Central memory CD8-positive, alpha-beta T cell (primary cell): ENCODE measurements around the gene NCF2.

ENCODE experiments used
- ATAC-seq: fragments of 150-1000 bp; cut with Tn5 transposase; replicated peaks from 2 replicates; pipeline ENCODE4 v1.10.0; 2022; ENCODE audit warnings: mild to moderate bottlenecking, moderate FRiP score, moderate number of reproducible peaks; ENCODE audit not compliant: poor library complexity, severe bottlenecking; ENCODE audit errors: extremely low read depth
- DNase-seq, 2 donors: peaks; one replicate each; pipeline ENCODE4 v3.0.0; 2021; ENCODE audit warnings: low spot score in 2 of 2
- H3K27ac Mint-ChIP-seq: one replicate; pipeline ENCODE4 v1.8.0; 2022; ENCODE audit warnings: low read depth, mild to moderate bottlenecking, moderate library complexity, mixed read lengths
- H3K27me3 Mint-ChIP-seq: one replicate; pipeline ENCODE4 v1.8.0; 2022; ENCODE audit warnings: mixed read lengths
- H3K36me3 Mint-ChIP-seq: one replicate; pipeline ENCODE4 v1.8.0; 2022; ENCODE audit warnings: mild to moderate bottlenecking, moderate library complexity, mixed read lengths; ENCODE audit not compliant: insufficient read depth
- H3K4me1 Mint-ChIP-seq: one replicate; pipeline ENCODE4 v1.8.0; 2022; ENCODE audit warnings: mixed read lengths
- H3K4me3 Mint-ChIP-seq: one replicate; pipeline ENCODE4 v1.8.0; 2022; ENCODE audit warnings: mild to moderate bottlenecking, moderate library complexity, mixed read lengths
- H3K9me3 Mint-ChIP-seq: one replicate; pipeline ENCODE4 v1.8.0; 2022; ENCODE audit warnings: mixed read lengths

The NCF2 gene, protein sequence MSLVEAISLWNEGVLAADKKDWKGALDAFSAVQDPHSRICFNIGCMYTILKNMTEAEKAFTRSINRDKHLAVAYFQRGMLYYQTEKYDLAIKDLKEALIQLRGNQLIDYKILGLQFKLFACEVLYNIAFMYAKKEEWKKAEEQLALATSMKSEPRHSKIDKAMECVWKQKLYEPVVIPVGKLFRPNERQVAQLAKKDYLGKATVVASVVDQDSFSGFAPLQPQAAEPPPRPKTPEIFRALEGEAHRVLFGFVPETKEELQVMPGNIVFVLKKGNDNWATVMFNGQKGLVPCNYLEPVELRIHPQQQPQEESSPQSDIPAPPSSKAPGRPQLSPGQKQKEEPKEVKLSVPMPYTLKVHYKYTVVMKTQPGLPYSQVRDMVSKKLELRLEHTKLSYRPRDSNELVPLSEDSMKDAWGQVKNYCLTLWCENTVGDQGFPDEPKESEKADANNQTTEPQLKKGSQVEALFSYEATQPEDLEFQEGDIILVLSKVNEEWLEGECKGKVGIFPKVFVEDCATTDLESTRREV

DNA sequence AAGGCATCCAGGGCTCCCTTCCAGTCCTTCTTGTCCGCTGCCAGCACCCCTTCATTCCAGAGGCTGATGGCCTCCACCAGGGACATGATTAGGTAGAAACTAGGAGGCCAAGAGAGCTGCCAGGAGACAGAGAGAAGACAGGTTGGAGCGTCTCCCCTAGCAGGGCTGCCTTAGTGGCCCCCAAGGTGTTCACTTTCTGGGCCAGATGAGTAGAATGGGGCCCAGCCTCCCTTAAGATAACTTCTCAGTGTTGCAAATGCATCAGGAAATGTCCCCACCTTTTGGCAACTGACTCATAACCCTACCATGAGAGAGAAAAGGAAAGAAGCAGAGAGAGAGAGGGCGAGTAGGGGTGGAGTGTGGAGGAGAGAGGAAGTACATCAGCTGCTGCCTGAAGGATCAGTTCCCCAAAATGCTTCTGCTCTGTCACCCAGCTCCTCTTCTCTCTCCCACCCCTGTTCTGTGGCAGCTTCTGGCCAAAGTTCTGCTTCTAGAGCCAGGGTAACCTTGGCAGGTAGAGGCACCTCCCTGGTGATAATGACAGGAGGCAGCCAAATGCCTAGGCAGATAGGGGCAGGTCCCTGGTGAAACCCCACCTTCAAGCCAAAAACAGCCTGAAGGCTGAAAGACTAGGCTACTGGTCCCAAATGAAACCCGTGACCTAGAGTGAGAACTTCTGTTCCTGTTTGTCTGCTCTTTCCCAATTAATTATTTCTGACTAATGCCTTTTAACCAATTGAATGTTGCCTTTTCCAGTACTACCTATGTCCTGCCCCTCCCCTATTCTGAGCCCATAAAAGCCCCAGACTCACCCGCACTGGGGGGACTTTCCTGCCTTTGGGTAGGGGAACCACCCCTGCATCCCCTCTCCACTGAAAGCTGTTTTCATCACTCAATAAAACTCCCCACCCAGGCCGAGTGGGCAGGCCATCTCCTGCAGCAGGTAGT, at the start of gene NCF2:
TSS of gene NCF2 (minus strand) at position 216 of the 948 bp plus-strand sequence. CDS start at position 86, 130 bp downstream.
- DNase-seq (no peak), ATAC-seq (peak; percentile 68)
- H3K27ac Mint-ChIP-seq = peak within 1 kb of the TSS; percentile 77
- H3K4me1 Mint-ChIP-seq = peaks cover 19% of the 10 kb centered on the region
- H3K27me3 Mint-ChIP-seq = no peaks in the 10 kb centered on the region
- H3K36me3 Mint-ChIP-seq = peaks cover 2% of the 10 kb centered on the region
- no peaks in the 10 kb centered on the region for H3K9me3 Mint-ChIP-seq
- H3K4me3 Mint-ChIP-seq = peak within 1 kb of the TSS; percentile 54

DNA sequence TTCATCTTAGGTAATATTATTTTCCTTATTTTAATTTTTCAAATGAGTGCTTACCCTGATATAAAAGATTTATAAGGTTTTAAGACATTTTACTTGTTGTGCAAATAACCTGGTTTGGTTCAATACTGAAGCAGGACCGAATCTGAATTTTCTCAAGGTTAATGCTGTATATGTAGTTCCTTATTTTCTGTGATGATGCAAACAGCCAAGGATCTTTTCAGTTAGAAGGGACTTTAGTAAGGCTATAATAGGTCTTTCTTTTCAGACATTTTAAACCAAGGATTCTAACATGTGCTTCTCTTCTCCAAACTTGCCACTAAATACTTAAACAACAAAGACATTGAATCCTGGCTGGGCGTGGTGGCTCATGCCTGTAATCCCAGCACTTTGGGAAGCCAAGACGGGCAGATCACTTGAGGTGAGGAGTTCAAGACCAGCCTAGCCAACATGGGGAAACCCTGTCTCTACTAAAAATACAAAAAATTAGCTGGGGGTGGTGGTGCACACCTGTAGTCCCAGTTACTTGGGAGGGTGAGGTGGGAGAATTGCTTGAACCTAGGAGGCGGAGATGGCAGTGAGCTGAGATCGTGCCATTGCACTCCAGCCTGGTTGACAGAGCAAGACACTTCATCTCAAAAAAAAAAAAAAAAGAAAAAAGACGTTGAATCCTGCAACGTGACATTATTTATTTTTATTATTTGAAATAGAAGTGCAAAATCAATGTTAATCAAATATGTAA, 48.6 kb upstream of the NCF2 start:
- Mint-ChIP-seq H3K4me1 (peaks cover 21% of the 10 kb centered on the region), H3K27me3 (no peaks in the 10 kb centered on the region), H3K27ac (no peak overlapping the region), H3K4me3 (no peak overlapping the region), H3K36me3 (peaks cover 12% of the 10 kb centered on the region), H3K9me3 (no peaks in the 10 kb centered on the region)
- no peak for DNase-seq
- ATAC-seq = no peak

DNA sequence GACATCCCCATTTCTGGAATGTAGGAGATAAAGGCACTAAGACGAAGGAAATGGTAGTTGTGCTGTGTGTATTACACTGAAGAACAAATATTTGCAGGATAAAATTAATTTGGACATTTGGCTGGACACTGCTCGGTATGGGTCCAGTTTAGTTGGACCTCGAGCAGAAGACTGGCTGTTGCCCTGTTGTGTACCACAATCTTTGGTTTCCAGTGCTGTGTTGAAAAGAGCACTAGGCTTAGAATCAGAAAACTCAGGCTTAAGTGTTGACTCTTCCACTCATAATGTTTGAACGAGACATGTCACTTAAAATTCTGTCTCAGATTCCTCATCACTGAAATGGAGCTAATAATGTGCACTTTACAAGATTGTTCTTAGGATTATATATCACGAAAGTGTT, 46.5 kb upstream of the NCF2 start:
- Mint-ChIP-seq H3K27ac (peak overlapping the region; percentile 97), H3K4me3 (peak overlapping the region; percentile 98), H3K9me3 (no peaks in the 10 kb centered on the region), H3K36me3 (peaks cover 22% of the 10 kb centered on the region), H3K27me3 (no peaks in the 10 kb centered on the region), H3K4me1 (peaks cover 31% of the 10 kb centered on the region)
- no peak for ATAC-seq
- DNase-seq = no peak

DNA sequence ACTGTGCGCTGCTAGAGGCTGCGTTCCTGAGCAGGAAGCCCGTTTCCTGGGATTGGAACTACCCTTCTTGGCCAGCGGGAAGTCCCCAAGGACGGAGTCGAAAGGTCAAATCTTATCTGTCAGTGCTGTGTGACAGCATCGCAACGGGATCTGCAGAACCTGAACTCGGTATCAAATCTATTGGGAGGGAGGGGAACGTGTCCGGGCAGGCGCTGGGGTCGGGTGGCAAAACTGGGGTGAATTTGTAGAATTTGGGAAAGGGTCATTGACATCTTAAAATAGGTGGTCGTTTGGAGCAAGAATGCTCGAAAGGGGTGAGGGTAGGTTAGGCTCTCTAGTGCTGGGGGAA, 46.0 kb upstream of the NCF2 start:
- Mint-ChIP-seq H3K27me3 (no peaks in the 10 kb centered on the region), H3K27ac (peak overlapping the region; percentile 97), H3K9me3 (no peaks in the 10 kb centered on the region), H3K4me3 (peak overlapping the region; percentile 98), H3K4me1 (peaks cover 31% of the 10 kb centered on the region), H3K36me3 (peaks cover 24% of the 10 kb centered on the region)
- ATAC-seq (no peak), DNase-seq (no peak)

DNA sequence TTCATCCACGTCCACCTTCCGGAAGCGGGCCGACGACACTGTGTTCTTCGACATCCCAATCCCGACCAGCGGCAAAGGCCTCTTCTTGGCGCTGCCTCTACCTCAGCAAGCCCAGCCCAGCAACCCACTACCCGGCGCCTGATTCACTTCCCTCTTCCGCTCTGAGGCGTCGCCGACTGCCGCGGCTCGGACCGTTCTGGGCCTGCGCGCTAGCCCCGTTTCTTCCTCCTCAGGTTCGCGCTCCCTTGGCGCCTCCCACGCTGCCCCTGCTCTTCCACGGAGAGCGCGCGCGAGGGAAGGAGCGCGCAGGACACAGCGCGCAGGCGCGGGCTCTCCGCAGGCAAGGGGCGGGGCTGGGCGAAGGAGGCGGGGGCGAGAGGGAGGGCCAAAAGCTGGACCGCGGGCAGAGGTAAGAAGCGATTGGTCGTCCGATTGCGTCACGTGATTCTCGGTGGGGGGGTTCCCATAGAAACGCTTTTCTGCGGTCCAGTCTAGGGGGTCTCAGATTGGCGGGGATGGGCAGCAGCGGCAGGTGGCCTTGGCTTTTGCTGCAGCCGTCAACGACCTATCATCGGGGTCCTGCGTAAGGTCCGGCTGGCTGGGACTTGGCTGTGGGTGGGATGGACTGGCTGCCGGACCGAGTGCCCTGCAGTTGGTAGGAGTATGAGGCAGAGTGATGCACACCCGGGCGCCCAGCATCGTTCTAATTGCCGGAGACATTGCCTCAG, 45.5 kb upstream of the NCF2 start, which contains the start of gene ARPC5:
TSS of gene ARPC5 (minus strand) at position 178 of the 728 bp plus-strand sequence. CDS start at position 54, 124 bp downstream.
- peaks cover 35% of the 10 kb centered on the region for H3K4me1 Mint-ChIP-seq
- peak within 1 kb of the TSS; percentile 97 for H3K27ac Mint-ChIP-seq

DNA sequence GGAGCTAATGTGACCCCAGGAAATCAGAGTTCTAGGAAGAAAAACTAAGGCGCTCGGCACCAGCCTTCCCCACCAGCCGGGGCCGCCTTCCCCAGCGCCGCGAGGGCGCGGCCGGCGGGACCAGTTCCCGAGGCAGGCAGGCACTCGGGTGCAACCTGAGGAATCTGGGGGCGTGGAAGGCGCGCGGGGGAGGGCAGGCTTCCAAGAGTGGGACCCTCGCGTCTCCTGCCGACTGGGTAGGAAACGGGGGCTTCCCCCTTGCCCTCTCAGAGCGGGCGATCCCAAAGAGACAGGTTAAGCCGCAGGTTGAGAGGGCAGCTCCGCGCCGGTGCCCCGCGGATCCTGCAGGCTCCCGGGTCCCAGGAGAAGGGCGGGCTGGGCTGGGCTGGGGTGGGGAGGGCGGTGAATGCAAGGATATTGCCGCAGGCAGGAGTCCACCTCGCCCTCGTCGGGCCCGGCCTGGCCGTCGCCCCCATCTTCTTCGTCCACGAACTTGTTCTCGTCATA, 44.9 kb upstream of the NCF2 start:
- peak overlapping the region; percentile 98 for H3K4me3 Mint-ChIP-seq
- H3K9me3 Mint-ChIP-seq = no peaks in the 10 kb centered on the region
- DNase-seq = peak in 1 of 2 donors; percentile 16
- H3K36me3 Mint-ChIP-seq = peaks cover 32% of the 10 kb centered on the region
- H3K27ac Mint-ChIP-seq = peak overlapping the region; percentile 97
- peaks cover 41% of the 10 kb centered on the region for H3K4me1 Mint-ChIP-seq
- ATAC-seq = peak; percentile 2
- H3K27me3 Mint-ChIP-seq = no peaks in the 10 kb centered on the region

More for the DNA sequence above, 45.5 kb upstream of the NCF2 start, which contains the start of gene ARPC5:
- Mint-ChIP-seq H3K27me3 (no peaks in the 10 kb centered on the region), H3K9me3 (no peaks in the 10 kb centered on the region), H3K36me3 (peaks cover 26% of the 10 kb centered on the region), H3K4me3 (peak within 1 kb of the TSS; percentile 98)
- ATAC-seq (peak; percentile 88), DNase-seq (peak; percentile 84 to 93)

DNA sequence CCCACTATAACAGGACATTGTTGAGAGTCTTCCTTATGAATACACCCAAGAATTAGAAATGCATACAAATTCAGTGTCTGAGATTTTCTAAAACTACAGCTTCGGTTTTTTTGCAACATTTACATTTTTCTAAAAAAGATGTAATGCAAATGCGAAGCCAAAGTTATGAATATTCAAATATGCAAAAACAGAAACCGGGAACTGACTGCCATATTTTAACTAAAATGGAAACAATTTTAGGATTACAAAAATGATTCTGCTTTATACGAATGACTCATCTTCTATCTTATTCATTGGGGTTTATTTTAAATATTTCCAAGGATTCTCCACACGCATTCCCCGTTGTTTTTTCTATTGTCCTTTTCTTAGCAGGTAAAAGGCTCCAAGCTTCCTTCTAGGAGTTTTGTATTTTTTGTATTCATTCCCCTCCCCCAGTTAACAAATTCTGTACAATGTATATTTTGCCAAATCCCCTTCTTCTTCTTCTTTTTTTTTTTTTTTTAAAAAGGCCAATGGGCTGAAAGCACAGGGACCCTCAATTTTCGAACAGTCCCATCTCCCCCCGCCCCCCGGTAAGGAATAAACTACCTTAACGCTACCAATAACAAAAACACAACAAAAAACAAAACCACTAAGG, 44.3 kb upstream of the NCF2 start:
- peak overlapping the region; percentile 50 for H3K27ac Mint-ChIP-seq
- peak overlapping the region; percentile 98 for H3K4me3 Mint-ChIP-seq
- ATAC-seq (no peak), DNase-seq (no peak)
- H3K9me3 Mint-ChIP-seq = no peaks in the 10 kb centered on the region
- no peaks in the 10 kb centered on the region for H3K27me3 Mint-ChIP-seq
- H3K4me1 Mint-ChIP-seq = peaks cover 45% of the 10 kb centered on the region
- peaks cover 36% of the 10 kb centered on the region for H3K36me3 Mint-ChIP-seq

DNA sequence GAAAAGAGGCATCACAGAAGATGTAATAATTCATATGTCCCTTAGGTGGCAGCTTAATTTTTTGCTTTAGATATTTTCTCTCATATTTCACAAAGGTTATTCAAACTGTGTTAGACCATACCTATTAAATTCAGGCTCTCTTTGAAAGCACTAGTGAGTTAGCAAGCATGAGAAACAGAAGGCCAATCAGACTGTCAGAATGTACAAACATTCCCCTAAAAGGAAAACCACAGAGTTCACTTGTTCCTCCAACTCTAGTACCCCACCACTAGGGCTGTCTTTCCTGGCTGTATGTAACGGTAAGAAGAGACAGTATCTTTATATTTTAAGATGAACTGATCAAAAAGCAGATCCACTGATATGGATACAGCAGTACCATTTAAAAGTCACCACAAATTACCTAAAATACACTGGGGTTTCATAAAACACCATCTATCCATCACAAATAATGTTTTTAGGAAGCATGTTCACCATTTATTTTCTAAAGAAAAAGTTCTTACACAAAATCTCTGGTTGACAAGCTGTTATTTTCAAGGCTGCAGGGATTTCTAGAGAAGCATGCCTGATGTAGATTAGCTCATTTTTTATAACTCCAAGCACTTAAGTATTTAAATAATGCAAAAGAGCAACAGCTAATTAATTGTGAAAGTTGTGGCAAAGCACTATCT, 43.6 kb upstream of the NCF2 start:
- Mint-ChIP-seq H3K27me3 (no peaks in the 10 kb centered on the region), H3K4me3 (peak overlapping the region; percentile 98), H3K36me3 (peaks cover 44% of the 10 kb centered on the region), H3K9me3 (no peaks in the 10 kb centered on the region), H3K4me1 (peaks cover 52% of the 10 kb centered on the region), H3K27ac (peak overlapping the region; percentile 50)
- ATAC-seq (peak; percentile 26), DNase-seq (no peak)

DNA sequence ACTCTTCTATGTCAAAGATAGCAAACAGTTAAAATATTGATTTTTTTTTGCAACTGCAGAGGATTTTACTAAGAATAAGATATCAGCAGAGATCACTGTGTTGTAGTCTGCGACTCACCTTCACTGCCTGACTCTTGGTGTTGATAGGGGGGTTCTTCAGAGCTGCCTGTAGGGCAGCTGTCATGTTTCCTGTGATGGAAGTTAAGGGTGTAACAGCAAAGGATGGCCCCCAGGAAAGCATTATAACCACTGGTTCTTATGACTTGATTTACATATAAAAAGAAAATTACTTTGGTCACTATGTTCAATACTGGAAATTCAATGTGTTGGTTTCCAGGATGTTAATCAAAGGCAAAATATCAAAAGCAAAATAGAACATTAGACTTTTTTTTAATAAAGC, 42.7 kb upstream of the NCF2 start:
- Mint-ChIP-seq H3K36me3 (peaks cover 52% of the 10 kb centered on the region), H3K4me1 (peaks cover 59% of the 10 kb centered on the region), H3K27ac (no peak overlapping the region), H3K4me3 (peak overlapping the region; percentile 98), H3K27me3 (no peaks in the 10 kb centered on the region), H3K9me3 (no peaks in the 10 kb centered on the region)
- DNase-seq = no peak
- no peak for ATAC-seq

DNA sequence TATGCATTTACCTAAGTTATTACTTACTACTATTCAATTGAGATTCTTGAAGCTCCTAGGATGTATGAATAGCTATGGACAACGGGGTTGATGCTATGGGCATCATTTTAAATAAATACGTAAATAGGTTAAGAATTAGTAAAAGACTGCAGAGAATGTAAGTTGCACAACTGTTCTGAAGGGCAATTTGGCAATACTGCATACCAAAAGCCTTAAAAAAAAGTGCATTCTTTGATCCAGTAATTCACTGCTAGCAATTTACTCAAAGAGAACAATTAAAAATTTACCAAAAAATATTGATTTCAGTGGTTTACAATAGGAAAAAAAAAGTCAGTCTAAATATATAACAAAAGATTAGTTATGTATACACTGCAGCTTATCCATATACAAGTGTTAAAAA, 41.9 kb upstream of the NCF2 start:
- Mint-ChIP-seq H3K27ac (no peak overlapping the region), H3K36me3 (peaks cover 53% of the 10 kb centered on the region), H3K4me1 (peaks cover 59% of the 10 kb centered on the region), H3K4me3 (peak overlapping the region; percentile 36), H3K27me3 (no peaks in the 10 kb centered on the region), H3K9me3 (no peaks in the 10 kb centered on the region)
- no peak for ATAC-seq
- no peak for DNase-seq

DNA sequence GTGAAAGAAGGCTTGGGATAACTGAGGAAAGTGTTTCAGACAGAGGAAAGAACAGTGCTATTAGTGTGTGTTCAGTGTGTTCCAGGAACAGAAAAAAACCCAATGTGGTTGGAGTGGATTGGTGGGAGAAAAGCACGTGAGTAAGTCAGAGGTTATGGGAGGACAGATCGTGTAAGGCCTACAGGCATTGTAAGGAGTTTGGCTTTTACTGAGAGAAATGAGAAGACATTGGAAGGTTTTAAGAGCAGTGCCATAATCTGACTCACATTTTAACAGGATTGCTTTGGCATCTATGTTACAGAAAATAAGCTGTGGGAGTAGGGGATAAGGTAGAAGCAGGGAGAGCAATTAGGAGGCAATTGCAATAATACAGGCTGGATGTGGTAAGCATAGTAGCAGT, 40.5 kb upstream of the NCF2 start:
- H3K27me3 Mint-ChIP-seq = no peaks in the 10 kb centered on the region
- H3K9me3 Mint-ChIP-seq = no peaks in the 10 kb centered on the region
- peaks cover 52% of the 10 kb centered on the region for H3K4me1 Mint-ChIP-seq
- peak overlapping the region; percentile 33 for H3K27ac Mint-ChIP-seq
- peaks cover 55% of the 10 kb centered on the region for H3K36me3 Mint-ChIP-seq
- DNase-seq = no peak
- no peak for ATAC-seq
- peak overlapping the region; percentile 50 for H3K4me3 Mint-ChIP-seq
